H1 (cell line): Measurements from ENCODE around the gene CRP. TPM values are rescaled to one million over a fixed set of nuclear protein-coding genes. Genes with fewer than 3 reads are reported as not detected.

Experiments
- CTCF ChIA-PET: fragments of 300-600 bp; sonication (Branson Sonifier 250); formaldehyde crosslinking; loops from one replicate; lab custom pipeline; 2021; ENCODE audit not compliant: partially characterized antibody; lab: Charles Lee
- POLR2A ChIA-PET: fragments of 300-600 bp; sonication (Branson Sonifier 250); formaldehyde crosslinking; loops from one replicate; lab custom pipeline; 2021; ENCODE audit warnings: inconsistent platforms; ENCODE audit not compliant: partially characterized antibody; lab: Charles Lee
- DNase-seq, 2 experiments: peaks; one replicate each; pipeline versions ENCODE4 v3.0.0 to v3.0.0-alpha.2; 2010 to 2022; ENCODE audit warnings: low spot score in 2 of 2, low read depth in 1 of 2, mixed read lengths in 1 of 2
- FAIRE-seq: peaks from 2 replicates; lab custom pipeline; 2011; peaks lifted over from hg19 to GRCh38; lab: Jason Lieb, UNC
- H2AFZ ChIP-seq: 2 replicates; pipeline ENCODE4 v1.8.1; 2012; ENCODE audit warnings: low read length, inconsistent platforms
- H2AK5ac ChIP-seq: 2 replicates; pipeline ENCODE4 v1.6.1; 2013; ENCODE audit warnings: low read depth, low read length
- H2BK120ac ChIP-seq: replicated peaks from 2 replicates; pipeline ENCODE3; 2013; ENCODE audit warnings: low read depth, low read length, inconsistent platforms
- H2BK12ac ChIP-seq: 2 replicates; pipeline ENCODE4 v1.6.1; 2013; ENCODE audit warnings: low read depth, low read length
- H2BK15ac ChIP-seq: 2 replicates; pipeline ENCODE4 v1.6.1; 2013; ENCODE audit warnings: low read length
- H2BK20ac ChIP-seq: 2 replicates; pipeline ENCODE4 v1.6.1; 2013; ENCODE audit warnings: low read length
- H2BK5ac ChIP-seq: 2 replicates; pipeline ENCODE4 v1.6.1; 2013; ENCODE audit warnings: low read depth, low read length
- H3K14ac ChIP-seq: 2 replicates; pipeline ENCODE4 v1.6.1; 2013; ENCODE audit warnings: inconsistent platforms; ENCODE audit not compliant: insufficient read length
- H3K18ac ChIP-seq: 2 replicates; pipeline ENCODE4 v1.6.1; 2013; ENCODE audit warnings: low read length; ENCODE audit errors: extremely low read depth
- H3K23ac ChIP-seq: 2 replicates; pipeline ENCODE4 v1.6.1; 2013; ENCODE audit warnings: inconsistent platforms; ENCODE audit not compliant: insufficient read length
- H3K23me2 ChIP-seq: 2 replicates; pipeline ENCODE4 v1.6.1; 2013; ENCODE audit warnings: low read depth, low read length
- H3K27ac ChIP-seq: 2 replicates; pipeline ENCODE4 v1.6.1; 2011; ENCODE audit warnings: low read depth, low read length, inconsistent platforms
- H3K27me3 ChIP-seq, 4 experiments: replicated peaks in 1 of 4; 1 replicate in 1 of 4; 2 replicates in 3 of 4; pipeline versions ENCODE4 v1.6.1 to v1.8.1; 2011 to 2013; ENCODE audit warnings: low read length in 3 of 4, mild to moderate bottlenecking in 3 of 4, inconsistent platforms in 2 of 4, mixed read lengths in 2 of 4, moderate library complexity in 1 of 4; ENCODE audit not compliant: control insufficient read depth in 3 of 4, insufficient read depth in 3 of 4; ENCODE audit errors: extremely low read depth in 1 of 4
- H3K36me3 ChIP-seq, 4 experiments: 2 replicates each; pipeline versions ENCODE4 v1.6.1 to v1.8.1; 2011 to 2013; ENCODE audit warnings: mild to moderate bottlenecking in 4 of 4, low read length in 3 of 4, moderate library complexity in 2 of 4, control low read depth in 1 of 4, inconsistent platforms in 1 of 4; ENCODE audit not compliant: insufficient read depth in 4 of 4, control insufficient read depth in 2 of 4
- H3K4ac ChIP-seq: replicated peaks from 2 replicates; pipeline ENCODE3; 2013; ENCODE audit warnings: low read length, low read depth, mixed read lengths, inconsistent platforms; ENCODE audit not compliant: insufficient read length
- H3K4me1 ChIP-seq, 4 experiments: replicated peaks in 1 of 4; 1 replicate in 1 of 4; 2 replicates in 3 of 4; pipeline versions ENCODE4 v1.6.1 to v1.8.1; 2011 to 2013; ENCODE audit warnings: low read length in 3 of 4, inconsistent platforms in 2 of 4, mixed read lengths in 1 of 4; ENCODE audit not compliant: insufficient read depth in 4 of 4, control insufficient read depth in 3 of 4
- H3K4me2 ChIP-seq, 2 experiments: 2 replicates each; pipeline versions ENCODE4 v1.6.1 to v1.8.1; 2011 to 2013; ENCODE audit warnings: low read depth in 2 of 2, low read length in 2 of 2, control low read depth in 1 of 2, inconsistent platforms in 1 of 2, mild to moderate bottlenecking in 1 of 2; ENCODE audit not compliant: insufficient read depth in 1 of 2
- H3K4me3 ChIP-seq, 4 experiments: fragments of 200-600, 300-600 bp in 1 of 4; sonication (generic), shearing (Covaris generic), sonication (Bioruptor Twin) in 1 of 4; 2 replicates each; pipeline versions ENCODE4 v1.5.1 to v1.8.1; 2011 to 2016; ENCODE audit warnings: low read length in 4 of 4, low read depth in 3 of 4, control low read depth in 2 of 4, inconsistent platforms in 2 of 4, mild to moderate bottlenecking in 2 of 4, mixed read lengths in 1 of 4, moderate library complexity in 1 of 4; ENCODE audit not compliant: insufficient read depth in 2 of 4; ENCODE audit errors: extremely low read depth in 1 of 4
- H3K56ac ChIP-seq: replicated peaks from 2 replicates; pipeline ENCODE3; 2013; ENCODE audit warnings: low read depth, mild to moderate bottlenecking, mixed read lengths, low read length, inconsistent platforms; ENCODE audit not compliant: insufficient read length
- H3K79me1 ChIP-seq: 2 replicates; pipeline ENCODE4 v1.6.1; 2013; ENCODE audit warnings: low read depth, low read length, control low read depth
- H3K79me2 ChIP-seq, 2 experiments: 2 replicates each; pipeline versions ENCODE4 v1.6.1 to v1.8.1; 2012 to 2013; ENCODE audit warnings: low read length in 2 of 2, mild to moderate bottlenecking in 2 of 2, inconsistent platforms in 1 of 2; ENCODE audit not compliant: insufficient read depth in 2 of 2, control insufficient read depth in 1 of 2
- H3K9ac ChIP-seq, 4 experiments: replicated peaks in 1 of 4; 1 replicate in 1 of 4; 2 replicates in 3 of 4; pipeline versions ENCODE4 v1.6.1 to v1.8.1; 2011 to 2013; ENCODE audit warnings: low read depth in 3 of 4, low read length in 3 of 4, control low read depth in 2 of 4, mild to moderate bottlenecking in 2 of 4, moderate library complexity in 2 of 4, inconsistent platforms in 1 of 4; ENCODE audit errors: extremely low read depth in 1 of 4
- H3K9me3 ChIP-seq, 2 experiments: 2 replicates each; pipeline versions ENCODE4 v1.6.1 to v1.8.1; 2012 to 2013; ENCODE audit warnings: mild to moderate bottlenecking in 2 of 2, moderate library complexity in 2 of 2, control low read depth in 1 of 2, inconsistent platforms in 1 of 2, low read depth in 1 of 2, low read length in 1 of 2, mixed read lengths in 1 of 2; ENCODE audit not compliant: insufficient read depth in 2 of 2
- H4K20me1 ChIP-seq, 2 experiments: replicated peaks in 1 of 2; 2 replicates each; pipeline versions ENCODE3 to v1.8.1; 2011 to 2013; ENCODE audit warnings: inconsistent platforms in 2 of 2, low read length in 2 of 2, mild to moderate bottlenecking in 1 of 2; ENCODE audit not compliant: insufficient read depth in 2 of 2, control insufficient read depth in 1 of 2
- H4K5ac ChIP-seq: 2 replicates; pipeline ENCODE4 v1.6.1; 2013; ENCODE audit warnings: low read length, low read depth, mixed read lengths, inconsistent platforms; ENCODE audit not compliant: insufficient read length
- H4K8ac ChIP-seq: 2 replicates; pipeline ENCODE4 v1.8.0; 2013; ENCODE audit warnings: mild to moderate bottlenecking, moderate library complexity, low read length, inconsistent platforms; ENCODE audit not compliant: insufficient read depth; ENCODE audit errors: extremely low read depth
- H4K91ac ChIP-seq: replicated peaks from 2 replicates; pipeline ENCODE3; 2013; ENCODE audit warnings: low read length, mixed read lengths, inconsistent platforms; ENCODE audit not compliant: insufficient read length
- CTBP2 ChIP-seq: IDR thresholded peaks from 2 replicates; pipeline ENCODE4 v1.7.0; 2011; ENCODE audit warnings: borderline replicate concordance, mild to moderate bottlenecking, moderate library complexity, mixed read lengths, low read length; ENCODE audit not compliant: insufficient read depth, insufficient read length
- WGBS, 2 experiments: shearing (Covaris generic) in 1 of 2; methylation state at CpG; one replicate each; pipeline versions ENCODE4 v1.1.6 to v1.1.7; 2013 to 2015; ENCODE audit warnings: low lambda C conversion rate in 2 of 2, mixed read lengths in 2 of 2, inconsistent platforms in 1 of 2, low coverage in 1 of 2, missing lambda C conversion rate in 1 of 2; ENCODE audit not compliant: insufficient replicate concordance in 2 of 2, insufficient coverage in 1 of 2, insufficient read length in 1 of 2; ENCODE audit errors: extremely low coverage in 1 of 2, missing lambda C conversion rate in 1 of 2; 5-methylcytosine and 5-hydroxymethylcytosine counted together
- polyA plus RNA-seq, 7 experiments: library from polyadenylated mRNA; depleted of rRNA in 3 of 7; stranded (reverse) in 5 of 7; unstranded in 2 of 7; fragments of >200 nt in 5 of 7; fragments of 200-250 nt in 2 of 7; gene quantifications; 1 replicate in 5 of 7; 2 replicates in 1 of 7; 4 replicates in 1 of 7; pipeline versions ENCODE4 v1.2.1 to v1.2.3, GENCODE V29; 2011 to 2013; ENCODE audit warnings: missing spikeins in 2 of 7, mixed read lengths in 2 of 7
- total RNA-seq: library from RNA; stranded (reverse); fragmentation: NEBNext Ultra II Directional; extraction: Animal tissue kit (Norgen Biotek cat#: 25700); gene quantifications from 2 replicates; pipeline ENCODE4 v1.2.1, GENCODE V29; 2021

The CRP gene
- total and polyA plus RNA-seq, 2 of the 8 experiments (the other 6 are each of a cell fraction or from before 2014, with no cell fraction given), result not detected

DNA sequence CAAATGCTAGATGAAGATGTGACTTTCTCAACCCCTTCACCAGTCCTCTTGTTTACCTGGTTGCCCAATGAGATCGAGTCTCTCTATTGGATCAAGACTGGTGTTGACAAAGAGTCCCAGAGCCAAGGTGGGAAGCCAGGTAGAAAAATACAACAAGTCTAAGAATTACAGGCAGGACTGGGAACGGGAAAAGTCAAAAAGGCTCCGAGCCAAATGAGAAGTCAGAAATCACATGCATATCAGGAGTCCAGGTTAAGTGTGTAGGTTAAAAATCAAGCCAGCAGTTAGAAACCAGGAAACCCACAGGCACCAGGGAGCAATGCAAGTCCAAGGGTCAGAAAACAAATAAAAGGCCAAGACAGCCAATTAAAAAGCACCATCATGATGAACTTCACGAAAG, 39.0 kb upstream of the CRP start:
- Histone ChIP-seq H3K14ac (no peak overlapping the region), H3K79me2 (no peaks in the 10 kb centered on the region), H2BK12ac (no peak overlapping the region), H3K23me2 (no peaks in the 10 kb centered on the region), H2AFZ (no peak overlapping the region), H4K5ac (no peak overlapping the region), H3K27ac (no peak overlapping the region), H3K23ac (no peak overlapping the region), H3K9me3 (peaks cover 14 to 38% of the 10 kb centered on the region in 2 experiments; a peak in 2 of 4 replicates), H3K4me2 (no peak overlapping the region), H4K20me1 (no peaks in the 10 kb centered on the region), H3K27me3 (no peaks in the 10 kb centered on the region), H2BK20ac (no peak overlapping the region), H4K8ac (no peak overlapping the region), H2BK5ac (no peak overlapping the region), H3K56ac (no peak overlapping the region), H2AK5ac (no peak overlapping the region), H3K4ac (no peak overlapping the region), H3K79me1 (no peaks in the 10 kb centered on the region), H3K36me3 (no peaks in the 10 kb centered on the region), H3K4me3 (no peak overlapping the region), H3K9ac (no peak overlapping the region), H3K4me1 (no peaks in the 10 kb centered on the region), H3K18ac (no peak overlapping the region), H2BK15ac (no peak overlapping the region), H2BK120ac (no peak overlapping the region), H4K91ac (no peak overlapping the region)
- CTCF ChIA-PET, result no interaction called here
- 75% methylated on average over 4 of the region's 4 CpGs; no CpG with 5 or more reads in 1 of the 2 experiments for WGBS, 2 experiments
- no peak for DNase-seq
- FAIRE-seq, result no peak
- POLR2A ChIA-PET, result no interaction called here
- no peak for TF ChIP-seq CTBP2
